Caco-2 (cell line): ENCODE measurements around the gene USP46. TPM values are rescaled to one million over a fixed set of nuclear protein-coding genes. Genes with fewer than 3 reads are reported as not detected.

Experiments used
- BruUV-seq: library from RNA; stranded (reverse); fragments of 400-500 nt; replicated peaks from 2 replicates; lab custom pipeline; 2021; lab: Mats Ljungman, UMichigan
- CTCF ChIA-PET: fragments of 300-600 bp; sonication (Branson Sonifier 250); formaldehyde crosslinking; loops from one replicate; lab custom pipeline; 2022; ENCODE audit warnings: antibody characterized with exemption; lab: Charles Lee
- POLR2A ChIA-PET: fragments of 300-600 bp; sonication (Branson Sonifier 250); formaldehyde crosslinking; loops from one replicate; lab custom pipeline; 2022; ENCODE audit warnings: antibody characterized with exemption; lab: Charles Lee
- DNase-seq, 2 experiments: peaks; one replicate each; pipeline versions ENCODE4 v3.0.0 to v3.0.0-alpha.2; 2020 to 2022
- H3K27me3 ChIP-seq: replicated peaks from 2 replicates; pipeline ENCODE4 v1.6.0; 2011; ENCODE audit warnings: low read length; ENCODE audit not compliant: control insufficient read depth, insufficient read depth
- H3K36me3 ChIP-seq: 2 replicates; pipeline ENCODE4 v1.5.1; 2011; ENCODE audit warnings: low read length; ENCODE audit not compliant: control insufficient read depth, insufficient read depth
- H3K4me1 ChIP-seq: fragments of 250-450 bp; sonication (Bioruptor Pico); 2 replicates; pipeline ENCODE4 v1.5.1; 2020; ENCODE audit warnings: mild to moderate bottlenecking
- H3K4me3 ChIP-seq: 2 replicates; pipeline ENCODE4 v1.5.1; 2011; ENCODE audit warnings: low read depth, mild to moderate bottlenecking, control low read depth, low read length
- H3K9me3 ChIP-seq: fragments of 250-450 bp; sonication (Bioruptor Pico); 2 replicates; pipeline ENCODE4 v1.5.1; 2020; ENCODE audit warnings: mild to moderate bottlenecking, moderate library complexity
- H3K27ac Mint-ChIP-seq: one replicate; pipeline ENCODE4 v1.8.0; 2022; ENCODE audit warnings: mixed read lengths; ENCODE audit not compliant: unreplicated experiment
- H3K27me3 Mint-ChIP-seq: one replicate; pipeline ENCODE4 v1.8.0; 2022; ENCODE audit warnings: mixed read lengths; ENCODE audit not compliant: insufficient read depth, unreplicated experiment
- H3K36me3 Mint-ChIP-seq: one replicate; pipeline ENCODE4 v1.8.0; 2022; ENCODE audit warnings: mild to moderate bottlenecking, mixed read lengths; ENCODE audit not compliant: insufficient read depth, unreplicated experiment
- H3K4me1 Mint-ChIP-seq: one replicate; pipeline ENCODE4 v1.8.0; 2022; ENCODE audit warnings: low read depth, mixed read lengths; ENCODE audit not compliant: unreplicated experiment
- H3K4me3 Mint-ChIP-seq: one replicate; pipeline ENCODE4 v1.8.0; 2022; ENCODE audit warnings: mild to moderate bottlenecking, moderate library complexity, mixed read lengths; ENCODE audit not compliant: unreplicated experiment
- H3K9me3 Mint-ChIP-seq: one replicate; pipeline ENCODE4 v1.8.0; 2022; ENCODE audit warnings: mixed read lengths; ENCODE audit not compliant: unreplicated experiment
- intact Hi-C: fragments of 100-400 bp; cut with micrococcal nuclease; formaldehyde crosslinking; loops from one replicate; pipeline ENCODE4 v1.10.0; 2022; ENCODE audit not compliant: unreplicated experiment
- total RNA-seq: library from RNA; stranded (reverse); gene quantifications from 2 replicates; pipeline ENCODE4 v1.2.3, GENCODE V29; 2022
- TF ChIP-seq, protein P1 (sequence below), 2 experiments: fragments of 200-600 bp in 1 of 2; IDR thresholded peaks; 1 replicate in 1 of 2; 2 replicates in 1 of 2; pipeline versions ENCODE4 v1.5.1 to v1.8.0; 2011 to 2022; ENCODE audit warnings: antibody characterized with exemption in 1 of 2, control low read depth in 1 of 2, inconsistent platforms in 1 of 2, low read depth in 1 of 2, low read length in 1 of 2, mild to moderate bottlenecking in 1 of 2, moderate library complexity in 1 of 2; ENCODE audit not compliant: insufficient read depth in 1 of 2, severe bottlenecking in 1 of 2, unreplicated experiment in 1 of 2

Gene USP46
- total RNA-seq, 1 experiment from 2014 or later = 32.2 TPM

DNA sequence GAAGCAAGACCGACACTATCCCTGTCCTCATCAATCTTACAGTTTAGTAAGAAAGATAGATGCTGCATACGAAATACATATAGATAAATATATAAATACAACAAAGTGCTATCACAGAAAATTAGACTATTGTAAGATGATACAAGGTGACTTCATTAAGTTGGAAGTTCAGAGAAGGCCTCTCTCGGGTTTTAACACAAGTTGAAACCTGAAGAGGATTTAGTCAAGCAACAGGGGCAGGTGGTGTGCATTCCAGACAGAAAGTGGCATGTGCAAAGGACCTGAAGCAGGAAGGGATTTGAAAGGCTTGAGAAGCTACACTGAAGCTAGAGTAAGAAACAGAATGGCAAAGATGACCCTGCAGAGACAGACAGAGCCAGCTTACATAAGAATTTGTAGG, 36.5 kb downstream of the USP46 start:
- no peak for DNase-seq
- BruUV-seq = no TSS peak
- Histone ChIP-seq H3K9me3 (no peaks in the 10 kb centered on the region), H3K27me3 (no peaks in the 10 kb centered on the region), H3K4me3 (no peak overlapping the region), H3K36me3 (no peaks in the 10 kb centered on the region; the same call in 1 of the 2 replicates), H3K4me1 (no peaks in the 10 kb centered on the region)
- ChIA-PET POLR2A (no interaction called here), CTCF (no interaction called here)
- H3K4me1 Mint-ChIP-seq = peaks cover 10% of the 10 kb centered on the region
- peaks cover 10% of the 10 kb centered on the region for H3K36me3 Mint-ChIP-seq
- no peaks in the 10 kb centered on the region for H3K27me3 Mint-ChIP-seq
- intact Hi-C loops = no loop called here
- TF ChIP-seq, protein P1, sequence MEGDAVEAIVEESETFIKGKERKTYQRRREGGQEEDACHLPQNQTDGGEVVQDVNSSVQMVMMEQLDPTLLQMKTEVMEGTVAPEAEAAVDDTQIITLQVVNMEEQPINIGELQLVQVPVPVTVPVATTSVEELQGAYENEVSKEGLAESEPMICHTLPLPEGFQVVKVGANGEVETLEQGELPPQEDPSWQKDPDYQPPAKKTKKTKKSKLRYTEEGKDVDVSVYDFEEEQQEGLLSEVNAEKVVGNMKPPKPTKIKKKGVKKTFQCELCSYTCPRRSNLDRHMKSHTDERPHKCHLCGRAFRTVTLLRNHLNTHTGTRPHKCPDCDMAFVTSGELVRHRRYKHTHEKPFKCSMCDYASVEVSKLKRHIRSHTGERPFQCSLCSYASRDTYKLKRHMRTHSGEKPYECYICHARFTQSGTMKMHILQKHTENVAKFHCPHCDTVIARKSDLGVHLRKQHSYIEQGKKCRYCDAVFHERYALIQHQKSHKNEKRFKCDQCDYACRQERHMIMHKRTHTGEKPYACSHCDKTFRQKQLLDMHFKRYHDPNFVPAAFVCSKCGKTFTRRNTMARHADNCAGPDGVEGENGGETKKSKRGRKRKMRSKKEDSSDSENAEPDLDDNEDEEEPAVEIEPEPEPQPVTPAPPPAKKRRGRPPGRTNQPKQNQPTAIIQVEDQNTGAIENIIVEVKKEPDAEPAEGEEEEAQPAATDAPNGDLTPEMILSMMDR (IDR thresholded peaks at IDR 0.05; ENCODE audit: insufficient read depth in 1 of 2, low read depth in 1 of 2, low read length in 1 of 2, severe bottlenecking in 1 of 2, unreplicated experiment in 1 of 2) = no peak
- H3K9me3 Mint-ChIP-seq = no peaks in the 10 kb centered on the region
- H3K4me3 Mint-ChIP-seq = no peak overlapping the region
- H3K27ac Mint-ChIP-seq = no peak overlapping the region

DNA sequence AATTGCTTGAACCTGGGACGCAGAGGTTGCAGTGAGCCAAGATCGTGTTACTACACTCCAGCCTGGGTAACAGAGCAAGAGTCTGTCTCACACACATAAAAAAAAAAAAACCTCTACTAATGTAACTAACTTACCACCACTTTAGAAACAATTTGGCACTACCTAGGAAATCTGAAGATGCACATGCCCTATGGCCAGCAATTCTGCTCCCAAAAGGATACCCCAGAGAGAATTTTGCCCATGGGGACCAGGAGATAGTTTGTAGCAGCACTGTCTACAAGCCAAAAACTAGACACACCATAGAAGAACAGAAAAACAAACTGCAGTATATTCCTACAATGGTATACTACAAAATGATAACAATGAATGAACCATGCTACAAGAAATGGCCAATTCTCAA, 37.5 kb downstream of the USP46 start:
- Histone ChIP-seq H3K36me3 (no peaks in the 10 kb centered on the region; the same call in 1 of the 2 replicates), H3K27me3 (no peaks in the 10 kb centered on the region), H3K4me1 (no peaks in the 10 kb centered on the region), H3K9me3 (no peaks in the 10 kb centered on the region), H3K4me3 (no peak overlapping the region)
- no peak overlapping the region for H3K27ac Mint-ChIP-seq
- no peaks in the 10 kb centered on the region for H3K27me3 Mint-ChIP-seq
- TF ChIP-seq, protein P1 (IDR thresholded peaks at IDR 0.05; ENCODE audit: insufficient read depth in 1 of 2, low read depth in 1 of 2, low read length in 1 of 2, severe bottlenecking in 1 of 2, unreplicated experiment in 1 of 2) = no peak
- H3K4me1 Mint-ChIP-seq = peaks cover 10% of the 10 kb centered on the region
- ChIA-PET POLR2A (no interaction called here), CTCF (no interaction called here)
- H3K4me3 Mint-ChIP-seq = no peak overlapping the region
- H3K9me3 Mint-ChIP-seq = no peaks in the 10 kb centered on the region
- no TSS peak for BruUV-seq
- intact Hi-C loops = no loop called here
- H3K36me3 Mint-ChIP-seq = peaks cover 10% of the 10 kb centered on the region
- DNase-seq = no peak

DNA sequence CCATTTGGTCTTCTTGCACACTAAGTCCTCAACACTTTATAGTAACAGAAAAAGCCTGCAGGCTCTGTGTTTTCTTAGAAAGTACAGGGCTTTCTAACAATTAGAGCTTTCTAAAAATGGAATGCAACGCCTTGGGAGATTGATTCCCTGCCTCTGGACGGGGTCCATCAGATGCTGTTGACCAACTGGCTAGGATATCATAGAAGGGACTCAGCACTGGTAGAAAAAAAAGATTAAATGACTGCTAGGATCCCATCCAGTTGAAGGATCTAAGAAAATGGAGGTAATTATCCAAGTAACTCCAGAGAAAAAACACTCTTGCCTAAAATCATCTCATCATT, 39.5 kb downstream of the USP46 start:
- no peak overlapping the region for H3K4me3 ChIP-seq
- H3K9me3 ChIP-seq = no peaks in the 10 kb centered on the region
- CTCF ChIA-PET = no interaction called here
- POLR2A ChIA-PET = no interaction called here
- intact Hi-C loops = loop anchor here (5.0 kb wide), 1 partner anchor 38 kb away; the partner anchor contains the start of gene USP46
- no peaks in the 10 kb centered on the region for H3K9me3 Mint-ChIP-seq
- H3K36me3 Mint-ChIP-seq = peaks cover 10% of the 10 kb centered on the region
- H3K4me3 Mint-ChIP-seq = no peak overlapping the region
- H3K36me3 ChIP-seq = no peaks in the 10 kb centered on the region
- no peaks in the 10 kb centered on the region for H3K4me1 ChIP-seq
- H3K27me3 ChIP-seq = no peaks in the 10 kb centered on the region
- TF ChIP-seq, protein P1 (IDR thresholded peaks at IDR 0.05; ENCODE audit: insufficient read depth in 1 of 2, low read depth in 1 of 2, low read length in 1 of 2, severe bottlenecking in 1 of 2, unreplicated experiment in 1 of 2) = no peak
- DNase-seq = no peak
- H3K4me1 Mint-ChIP-seq = peaks cover 10% of the 10 kb centered on the region
- H3K27me3 Mint-ChIP-seq = no peaks in the 10 kb centered on the region
- no TSS peak for BruUV-seq
- H3K27ac Mint-ChIP-seq = no peak overlapping the region
